HCT116 (cell line): ENCODE data around the gene WDR20.

Source experiments
- CEBPB ChIP-seq: IDR thresholded peaks from 2 replicates; pipeline ENCODE4 v1.6.1; 2012; ENCODE audit warnings: low read depth
- EGR1 ChIP-seq: IDR thresholded peaks from 2 replicates; pipeline ENCODE4 v1.6.1; 2012; ENCODE audit warnings: low read depth
- EZH2 ChIP-seq: fragments of 200-600 bp; sonication (generic); IDR thresholded peaks from 2 replicates; pipeline ENCODE4 v1.6.1; 2017; ENCODE audit warnings: antibody characterized with exemption, mixed run types
- EZH2phosphoT487 ChIP-seq: fragments of 200-600 bp; IDR thresholded peaks from 2 replicates; pipeline ENCODE4 v1.6.1; 2018; ENCODE audit warnings: antibody characterized with exemption, borderline replicate concordance
- MAX ChIP-seq: IDR thresholded peaks from 2 replicates; pipeline ENCODE4 v1.6.1; 2012
- POLR2A ChIP-seq: IDR thresholded peaks from 2 replicates; pipeline ENCODE4 v1.7.0; 2011; ENCODE audit warnings: borderline replicate concordance; ENCODE audit not compliant: insufficient read depth, insufficient read length; ENCODE audit errors: extremely low read depth
- POLR2AphosphoS5 ChIP-seq: IDR thresholded peaks from 2 replicates; pipeline ENCODE4 v1.6.1; 2011; ENCODE audit warnings: mild to moderate bottlenecking, low read depth, low read length, moderate library complexity
- REST ChIP-seq: IDR thresholded peaks from 2 replicates; pipeline ENCODE4 v1.6.1; 2012; ENCODE audit warnings: low read depth
- ZFX ChIP-seq: fragments of 450-650 bp; IDR thresholded peaks from 2 replicates; pipeline ENCODE4 v1.6.1; 2017
- ZNF274 ChIP-seq: fragments of 200-500 bp; sonication (Bioruptor generic); IDR thresholded peaks from 2 replicates; pipeline ENCODE4 v1.6.1; 2014; ENCODE audit warnings: mild to moderate bottlenecking, low read depth, low read length, inconsistent platforms
- TF ChIP-seq, protein P1 (sequence below), 3 experiments: fragments of 200-600 bp in 1 of 3; sonication (generic) in 1 of 3; IDR thresholded peaks in 2 of 3; conservative IDR thresholded peaks in 1 of 3; 2 replicates each; pipeline ENCODE4 v1.5.1; 2012 to 2017; ENCODE audit warnings: low read depth in 2 of 3, low read length in 2 of 3, antibody characterized with exemption in 1 of 3, borderline replicate concordance in 1 of 3, control low read depth in 1 of 3, mild to moderate bottlenecking in 1 of 3, mixed read lengths in 1 of 3, mixed run types in 1 of 3, moderate library complexity in 1 of 3; ENCODE audit not compliant: insufficient read depth in 1 of 3
- TF ChIP-seq, protein P2 (sequence below): IDR thresholded peaks from 2 replicates; pipeline ENCODE4 v1.6.1; 2011; ENCODE audit warnings: mild to moderate bottlenecking, low read length, moderate library complexity; ENCODE audit not compliant: insufficient replicate concordance; ENCODE audit errors: extremely low read depth

DNA sequence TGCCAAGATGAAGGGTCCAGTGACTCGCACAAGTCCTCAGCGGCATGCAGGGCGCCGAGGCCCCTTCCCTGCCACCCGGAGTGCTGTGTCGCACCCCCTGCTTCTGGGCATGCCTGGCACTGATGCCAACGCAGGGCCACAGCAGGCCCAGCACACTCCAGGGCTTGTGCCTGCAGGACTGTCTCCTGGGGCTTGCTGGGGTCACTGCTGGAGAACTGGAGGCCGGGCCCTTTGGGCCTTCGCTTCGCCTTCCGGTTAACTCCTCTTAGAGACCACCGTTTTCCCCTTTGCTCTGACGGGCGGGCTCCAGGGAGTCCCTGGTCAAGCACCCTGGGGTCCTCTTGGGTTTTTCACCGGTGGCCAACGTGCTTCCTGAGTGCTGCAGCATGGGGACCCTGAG, 79.6 kb downstream of the WDR20 start:
- TF ChIP-seq, protein P1, sequence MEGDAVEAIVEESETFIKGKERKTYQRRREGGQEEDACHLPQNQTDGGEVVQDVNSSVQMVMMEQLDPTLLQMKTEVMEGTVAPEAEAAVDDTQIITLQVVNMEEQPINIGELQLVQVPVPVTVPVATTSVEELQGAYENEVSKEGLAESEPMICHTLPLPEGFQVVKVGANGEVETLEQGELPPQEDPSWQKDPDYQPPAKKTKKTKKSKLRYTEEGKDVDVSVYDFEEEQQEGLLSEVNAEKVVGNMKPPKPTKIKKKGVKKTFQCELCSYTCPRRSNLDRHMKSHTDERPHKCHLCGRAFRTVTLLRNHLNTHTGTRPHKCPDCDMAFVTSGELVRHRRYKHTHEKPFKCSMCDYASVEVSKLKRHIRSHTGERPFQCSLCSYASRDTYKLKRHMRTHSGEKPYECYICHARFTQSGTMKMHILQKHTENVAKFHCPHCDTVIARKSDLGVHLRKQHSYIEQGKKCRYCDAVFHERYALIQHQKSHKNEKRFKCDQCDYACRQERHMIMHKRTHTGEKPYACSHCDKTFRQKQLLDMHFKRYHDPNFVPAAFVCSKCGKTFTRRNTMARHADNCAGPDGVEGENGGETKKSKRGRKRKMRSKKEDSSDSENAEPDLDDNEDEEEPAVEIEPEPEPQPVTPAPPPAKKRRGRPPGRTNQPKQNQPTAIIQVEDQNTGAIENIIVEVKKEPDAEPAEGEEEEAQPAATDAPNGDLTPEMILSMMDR (IDR thresholded peaks at IDR 0.05 in 2 of 3, conservative IDR thresholded peaks at IDR 0.05 in 1 of 3; ENCODE audit: borderline replicate concordance in 1 of 3, insufficient read depth in 1 of 3, low read depth in 2 of 3, low read length in 2 of 3): no peak
- TF ChIP-seq ZNF274 (no peak), CEBPB (no peak), POLR2A (no peak), EGR1 (no peak), MAX (no peak), REST (no peak), POLR2AphosphoS5 (no peak), EZH2 (no peak), EZH2phosphoT487 (no peak), ZFX (no peak)
- TF ChIP-seq, protein P2, sequence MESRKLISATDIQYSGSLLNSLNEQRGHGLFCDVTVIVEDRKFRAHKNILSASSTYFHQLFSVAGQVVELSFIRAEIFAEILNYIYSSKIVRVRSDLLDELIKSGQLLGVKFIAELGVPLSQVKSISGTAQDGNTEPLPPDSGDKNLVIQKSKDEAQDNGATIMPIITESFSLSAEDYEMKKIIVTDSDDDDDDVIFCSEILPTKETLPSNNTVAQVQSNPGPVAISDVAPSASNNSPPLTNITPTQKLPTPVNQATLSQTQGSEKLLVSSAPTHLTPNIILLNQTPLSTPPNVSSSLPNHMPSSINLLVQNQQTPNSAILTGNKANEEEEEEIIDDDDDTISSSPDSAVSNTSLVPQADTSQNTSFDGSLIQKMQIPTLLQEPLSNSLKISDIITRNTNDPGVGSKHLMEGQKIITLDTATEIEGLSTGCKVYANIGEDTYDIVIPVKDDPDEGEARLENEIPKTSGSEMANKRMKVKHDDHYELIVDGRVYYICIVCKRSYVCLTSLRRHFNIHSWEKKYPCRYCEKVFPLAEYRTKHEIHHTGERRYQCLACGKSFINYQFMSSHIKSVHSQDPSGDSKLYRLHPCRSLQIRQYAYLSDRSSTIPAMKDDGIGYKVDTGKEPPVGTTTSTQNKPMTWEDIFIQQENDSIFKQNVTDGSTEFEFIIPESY: no peak
